ENCODE data around the gene ADPRH. TPM values are rescaled to one million over a fixed set of nuclear protein-coding genes. Genes with fewer than 3 reads are reported as not detected.

ADPRH gene
- total RNA-seq, 1 experiment from 2014 or later: 2.8 TPM

DNA sequence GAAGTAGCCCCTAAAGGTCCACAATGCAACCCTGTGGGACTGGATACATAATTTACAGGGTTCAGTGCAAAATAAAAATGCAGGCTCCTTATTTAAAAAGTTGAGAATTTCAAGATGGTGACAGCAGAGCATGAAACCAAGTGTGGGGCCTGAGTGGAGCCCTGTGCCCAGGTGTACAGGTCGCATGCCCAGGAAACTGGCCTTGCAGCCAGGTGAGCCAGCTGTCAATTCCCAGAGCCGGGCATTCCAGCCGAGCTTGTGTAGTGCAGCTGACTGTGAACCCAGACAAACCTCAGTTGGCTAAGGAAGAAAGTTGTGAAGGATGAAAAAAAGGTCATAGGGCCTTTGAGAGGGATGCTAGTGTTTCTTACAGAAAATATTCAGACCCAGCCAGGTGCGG lies 53.5 kb downstream of the ADPRH start:
- Histone ChIP-seq H3K9me3 (no peaks in the 10 kb centered on the region), H3K4me3 (ENCODE audit: low read depth, low read length) (no peak overlapping the region), H3K4me1 (0 out of 2 replicates have a peak, but pooled peaks cover 3% of the 10 kb centered on the region), H3K27me3 (replicated peaks; ENCODE audit: control insufficient read depth, insufficient read depth, low read length) (no peaks in the 10 kb centered on the region), H3K36me3 (ENCODE audit: control insufficient read depth, insufficient read depth, low read length) (no peaks in the 10 kb centered on the region)
- intact Hi-C loops (cut with micrococcal nuclease; ENCODE audit: unreplicated experiment): loop anchor here (5.0 kb wide), 1 partner anchor 44 kb away; the partner anchor contains the start of gene COX17
- no peak overlapping the region for H3K27ac Mint-ChIP-seq (ENCODE audit: unreplicated experiment)
- H3K9me3 Mint-ChIP-seq (ENCODE audit: unreplicated experiment): no peaks in the 10 kb centered on the region
- peaks cover 7% of the 10 kb centered on the region for H3K4me1 Mint-ChIP-seq (ENCODE audit: low read depth, unreplicated experiment)
- ChIA-PET POLR2A (no interaction called here), CTCF (no interaction called here)
- TF ChIP-seq, protein P1, sequence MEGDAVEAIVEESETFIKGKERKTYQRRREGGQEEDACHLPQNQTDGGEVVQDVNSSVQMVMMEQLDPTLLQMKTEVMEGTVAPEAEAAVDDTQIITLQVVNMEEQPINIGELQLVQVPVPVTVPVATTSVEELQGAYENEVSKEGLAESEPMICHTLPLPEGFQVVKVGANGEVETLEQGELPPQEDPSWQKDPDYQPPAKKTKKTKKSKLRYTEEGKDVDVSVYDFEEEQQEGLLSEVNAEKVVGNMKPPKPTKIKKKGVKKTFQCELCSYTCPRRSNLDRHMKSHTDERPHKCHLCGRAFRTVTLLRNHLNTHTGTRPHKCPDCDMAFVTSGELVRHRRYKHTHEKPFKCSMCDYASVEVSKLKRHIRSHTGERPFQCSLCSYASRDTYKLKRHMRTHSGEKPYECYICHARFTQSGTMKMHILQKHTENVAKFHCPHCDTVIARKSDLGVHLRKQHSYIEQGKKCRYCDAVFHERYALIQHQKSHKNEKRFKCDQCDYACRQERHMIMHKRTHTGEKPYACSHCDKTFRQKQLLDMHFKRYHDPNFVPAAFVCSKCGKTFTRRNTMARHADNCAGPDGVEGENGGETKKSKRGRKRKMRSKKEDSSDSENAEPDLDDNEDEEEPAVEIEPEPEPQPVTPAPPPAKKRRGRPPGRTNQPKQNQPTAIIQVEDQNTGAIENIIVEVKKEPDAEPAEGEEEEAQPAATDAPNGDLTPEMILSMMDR (IDR thresholded peaks at IDR 0.05; ENCODE audit: insufficient read depth in 1 of 2, low read depth in 1 of 2, low read length in 1 of 2, severe bottlenecking in 1 of 2, unreplicated experiment in 1 of 2): no peak
- H3K4me3 Mint-ChIP-seq (ENCODE audit: unreplicated experiment): no peak overlapping the region
- no peaks in the 10 kb centered on the region for H3K36me3 Mint-ChIP-seq (ENCODE audit: insufficient read depth, unreplicated experiment)
- no peaks in the 10 kb centered on the region for H3K27me3 Mint-ChIP-seq (ENCODE audit: insufficient read depth, unreplicated experiment)
- BruUV-seq (replicated peaks): no TSS peak
- no peak for DNase-seq

- Mint-ChIP-seq H3K27me3 (ENCODE audit: insufficient read depth, unreplicated experiment) (no peaks in the 10 kb centered on the region), H3K9me3 (ENCODE audit: unreplicated experiment) (no peaks in the 10 kb centered on the region), H3K4me1 (ENCODE audit: low read depth, unreplicated experiment) (peaks cover 4% of the 10 kb centered on the region), H3K27ac (ENCODE audit: unreplicated experiment) (no peak overlapping the region), H3K4me3 (ENCODE audit: unreplicated experiment) (no peak overlapping the region), H3K36me3 (ENCODE audit: insufficient read depth, unreplicated experiment) (no peaks in the 10 kb centered on the region)
- Histone ChIP-seq H3K4me3 (ENCODE audit: low read depth, low read length) (no peak overlapping the region), H3K4me1 (0 out of 2 replicates have a peak, but pooled peaks cover 3% of the 10 kb centered on the region), H3K27me3 (replicated peaks; ENCODE audit: control insufficient read depth, insufficient read depth, low read length) (no peaks in the 10 kb centered on the region), H3K36me3 (ENCODE audit: control insufficient read depth, insufficient read depth, low read length) (no peaks in the 10 kb centered on the region), H3K9me3 (no peaks in the 10 kb centered on the region)
- BruUV-seq (replicated peaks): no TSS peak
- intact Hi-C loops (cut with micrococcal nuclease; ENCODE audit: unreplicated experiment): no loop called here
- ChIA-PET POLR2A (no interaction called here), CTCF (no interaction called here)
- no peak for DNase-seq
- TF ChIP-seq, protein P1 (IDR thresholded peaks at IDR 0.05; ENCODE audit: insufficient read depth in 1 of 2, low read depth in 1 of 2, low read length in 1 of 2, severe bottlenecking in 1 of 2, unreplicated experiment in 1 of 2): no peak
Observed at GRCh38 chr3:119635719-119636118, 56.4 kb downstream of the ADPRH start.

- Mint-ChIP-seq H3K4me3 (ENCODE audit: unreplicated experiment) (no peak overlapping the region), H3K27ac (ENCODE audit: unreplicated experiment) (no peak overlapping the region), H3K36me3 (ENCODE audit: insufficient read depth, unreplicated experiment) (no peaks in the 10 kb centered on the region), H3K9me3 (ENCODE audit: unreplicated experiment) (no peaks in the 10 kb centered on the region), H3K27me3 (ENCODE audit: insufficient read depth, unreplicated experiment) (no peaks in the 10 kb centered on the region), H3K4me1 (ENCODE audit: low read depth, unreplicated experiment) (no peaks in the 10 kb centered on the region)
- BruUV-seq (replicated peaks): no TSS peak
- TF ChIP-seq, protein P1 (IDR thresholded peaks at IDR 0.05; ENCODE audit: insufficient read depth in 1 of 2, low read depth in 1 of 2, low read length in 1 of 2, severe bottlenecking in 1 of 2, unreplicated experiment in 1 of 2): no peak
- intact Hi-C loops (cut with micrococcal nuclease; ENCODE audit: unreplicated experiment): no loop called here
- Histone ChIP-seq H3K36me3 (ENCODE audit: control insufficient read depth, insufficient read depth, low read length) (no peaks in the 10 kb centered on the region), H3K9me3 (no peaks in the 10 kb centered on the region), H3K27me3 (replicated peaks; ENCODE audit: control insufficient read depth, insufficient read depth, low read length) (no peaks in the 10 kb centered on the region), H3K4me1 (0 out of 2 replicates have a peak, but pooled peaks cover 3% of the 10 kb centered on the region), H3K4me3 (ENCODE audit: low read depth, low read length) (no peak overlapping the region)
- ChIA-PET CTCF (no interaction called here), POLR2A (no interaction called here)
- no peak for DNase-seq
Observed at GRCh38 chr3:119636249-119636648, 57.0 kb downstream of the ADPRH start.
